Measurements from ENCODE around the gene USP49. TPM values are rescaled to one million over a fixed set of nuclear protein-coding genes. Genes with fewer than 3 reads are reported as not detected.

USP49 gene
- total and polyA plus RNA-seq, 2 of the 4 experiments (the other 2 are of a cell fraction): 1.4 to 2.1 TPM

GRCh38 chr6:41909727-41910126, 14.6 kb upstream of the USP49 start:
- Histone ChIP-seq H3K4me2 (ENCODE audit: low read depth, low read length) (no peak overlapping the region), H4K20me1 (ENCODE audit: insufficient read depth, low read length) (no peaks in the 10 kb centered on the region), H4K91ac (ENCODE audit: insufficient read depth, low read depth, low read length) (no peak overlapping the region), H3K14ac (replicated peaks; ENCODE audit: low read depth, low read length) (no peak overlapping the region), H3K27ac (ENCODE audit: insufficient read depth, low read length) (no peak overlapping the region), H3K18ac (ENCODE audit: low read depth, low read length) (no peak overlapping the region), H3K36me3 (ENCODE audit: control insufficient read depth, insufficient read depth, low read length) (peaks cover 49% of the 10 kb centered on the region), H4K8ac (ENCODE audit: low read depth in 2 of 2, low read length in 2 of 2) (no peak overlapping the region), H2AK5ac (ENCODE audit: low read depth, low read length) (no peak overlapping the region), H3K4me1 (ENCODE audit: control insufficient read depth, insufficient read depth, low read length) (no peaks in the 10 kb centered on the region), H3K79me1 (ENCODE audit: low read depth in 1 of 2, low read length in 2 of 2) (peaks cover 36 to 57% of the 10 kb centered on the region in 2 experiments), H3K9me1 (ENCODE audit: insufficient read depth, low read length) (no peaks in the 10 kb centered on the region), H2BK5ac (ENCODE audit: low read depth, low read length, poor library complexity, severe bottlenecking) (no peak overlapping the region), H2BK15ac (ENCODE audit: low read depth, low read length) (no peak overlapping the region), H3K9ac (ENCODE audit: low read depth, low read length) (no peak overlapping the region), H3K23ac (ENCODE audit: low read depth, low read length) (no peak overlapping the region), H2BK20ac (ENCODE audit: low read depth, low read length) (no peak overlapping the region), H3K56ac (ENCODE audit: extremely low read depth, insufficient read depth, low read length) (no peak overlapping the region), H4K5ac (ENCODE audit: low read depth, low read length) (no peak overlapping the region), H3K9me3 (ENCODE audit: control insufficient read depth, insufficient read depth, low read length) (no peaks in the 10 kb centered on the region), H3K4ac (ENCODE audit: low read depth, low read length) (no peak overlapping the region), H3K4me3 (ENCODE audit: insufficient read depth, low read depth, low read length) (no peak overlapping the region), H2BK120ac (ENCODE audit: low read depth, low read length) (no peak overlapping the region), H2AFZ (replicated peaks; ENCODE audit: low read length, poor library complexity) (no peak overlapping the region), H2AK9ac (replicated peaks; ENCODE audit: low read depth, low read length, poor library complexity) (no peak overlapping the region), H3K27me3 (ENCODE audit: control insufficient read depth, insufficient read depth, low read length) (no peaks in the 10 kb centered on the region)
- ChIA-PET POLR2A (ENCODE audit: unreplicated experiment) (no interaction called here), CTCF (no interaction called here)
- in situ Hi-C loops (cut with MboI; ENCODE audit: low sequenced_read_pairs) (no loop called here), intact Hi-C loops (cut with micrococcal nuclease) (no loop called here), dilution Hi-C loops (cut with HindIII; ENCODE audit: low sequenced_read_pairs, unreplicated experiment) (no loop called here)
- DNase-seq (no peak), ATAC-seq (ENCODE audit: low read depth) (no peak)
- WGBS, 2 experiments (ENCODE audit: extremely low coverage in 2 of 2, insufficient read length in 1 of 2): no CpG with 5 or more reads among the region's 1 CpG
- no peak for TF ChIP-seq CTCF (conservative IDR thresholded peaks at IDR 0.05; ENCODE audit: low read depth, low read length)
- no peak for TF ChIP-seq MAZ (IDR thresholded peaks at IDR 0.05; ENCODE audit: borderline replicate concordance, low read depth, low read length)
- no peak for TF ChIP-seq RFX5 (IDR thresholded peaks at IDR 0.05; ENCODE audit: low read depth, low read length)
- TF ChIP-seq NFE2L2 (IDR thresholded peaks at IDR 0.05; ENCODE audit: low read depth, low read length): no peak
- no peak for TF ChIP-seq BHLHE40 (IDR thresholded peaks at IDR 0.05; ENCODE audit: low read depth, low read length)
- TF ChIP-seq CEBPB (IDR thresholded peaks at IDR 0.05; ENCODE audit: low read depth, low read length): no peak
- no peak for TF ChIP-seq MAFK (IDR thresholded peaks at IDR 0.05; ENCODE audit: low read depth, low read length)
- no TSS peak for BruUV-seq (replicated peaks)

Data from IMR-90 (cell line).